Activated CD8-positive, alpha-beta memory T cell treated with anti-CD3 and anti-CD28 coated beads, Interleukin-2, amount 10 ng/mL, durations not matched to agents 7 days and 5 days (primary cell): ENCODE results near the gene NT5DC2. TPM values are rescaled to one million over a fixed set of nuclear protein-coding genes. Genes with fewer than 3 reads are reported as not detected.

Experiments used
- ATAC-seq: fragments of 150-1000 bp; cut with Tn5 transposase; one replicate; pipeline ENCODE4 v1.10.0; 2021; ENCODE audit warnings: moderate library complexity
- CTCF ChIA-PET: fragments of 350-600 bp; sonication (Branson Sonifier 250); formaldehyde crosslinking; loops from one replicate; lab custom pipeline; 2021; ENCODE audit warnings: antibody characterized with exemption; lab: Charles Lee
- DNase-seq: peaks from one replicate; pipeline ENCODE4 v3.0.0-alpha.2; 2020
- H3K27ac Mint-ChIP-seq: one replicate; pipeline ENCODE4 v1.8.0; 2021; ENCODE audit warnings: mild to moderate bottlenecking, mixed read lengths
- H3K27me3 Mint-ChIP-seq: one replicate; pipeline ENCODE4 v1.8.0; 2021; ENCODE audit warnings: mixed read lengths
- H3K36me3 Mint-ChIP-seq: one replicate; pipeline ENCODE4 v1.8.0; 2021; ENCODE audit warnings: mild to moderate bottlenecking, mixed read lengths
- H3K4me1 Mint-ChIP-seq: one replicate; pipeline ENCODE4 v1.8.0; 2021; ENCODE audit warnings: mixed read lengths
- H3K4me3 Mint-ChIP-seq: one replicate; pipeline ENCODE4 v1.8.0; 2021; ENCODE audit warnings: mild to moderate bottlenecking, moderate library complexity, mixed read lengths
- H3K9me3 Mint-ChIP-seq: one replicate; pipeline ENCODE4 v1.8.0; 2022; ENCODE audit warnings: low read depth, mixed read lengths
- total RNA-seq, 2 experiments: library from RNA; stranded (reverse); gene quantifications; one replicate each; pipeline ENCODE4 v1.2.3, GENCODE V29; 2021

Gene NT5DC2
- total RNA-seq, 2 experiments from 2014 or later, result 38.7 to 54.5 TPM

GRCh38 chr3:52490035-52490938 is 43.4 kb downstream of the NT5DC2 start:
- H3K36me3 Mint-ChIP-seq, result peaks cover 12% of the 10 kb centered on the region
- no peaks in the 10 kb centered on the region for H3K4me1 Mint-ChIP-seq
- H3K27ac Mint-ChIP-seq, result no peak overlapping the region
- H3K9me3 Mint-ChIP-seq, result no peaks in the 10 kb centered on the region
- H3K27me3 Mint-ChIP-seq, result no peaks in the 10 kb centered on the region
- H3K4me3 Mint-ChIP-seq, result no peak overlapping the region
- ATAC-seq (no peak), DNase-seq (no peak)
- CTCF ChIA-PET, result no interaction called here

- no peaks in the 10 kb centered on the region for H3K4me1 Mint-ChIP-seq
These were observed 44.2 kb downstream of the NT5DC2 start for GRCh38 chr3:52489453-52489852.

GRCh38 chr3:52488746-52489145 is 44.9 kb downstream of the NT5DC2 start:
- H3K4me1 Mint-ChIP-seq, result no peaks in the 10 kb centered on the region
- H3K27me3 Mint-ChIP-seq, result no peaks in the 10 kb centered on the region
- no peak overlapping the region for H3K27ac Mint-ChIP-seq
- no peak for ATAC-seq
- no peak for DNase-seq
- H3K36me3 Mint-ChIP-seq, result peaks cover 12% of the 10 kb centered on the region
- no peak overlapping the region for H3K4me3 Mint-ChIP-seq
- H3K9me3 Mint-ChIP-seq, result no peaks in the 10 kb centered on the region
- CTCF ChIA-PET, result no interaction called here

More at GRCh38 chr3:52489453-52489852, 44.2 kb downstream of the NT5DC2 start:
- CTCF ChIA-PET, result no interaction called here
- no peak overlapping the region for H3K27ac Mint-ChIP-seq
- no peak for ATAC-seq
- H3K27me3 Mint-ChIP-seq, result no peaks in the 10 kb centered on the region
- no peak overlapping the region for H3K4me3 Mint-ChIP-seq
- DNase-seq, result no peak
- H3K9me3 Mint-ChIP-seq, result no peaks in the 10 kb centered on the region
- peaks cover 12% of the 10 kb centered on the region for H3K36me3 Mint-ChIP-seq

GRCh38 chr3:52487788-52488691 is 45.6 kb downstream of the NT5DC2 start:
- no peaks in the 10 kb centered on the region for H3K27me3 Mint-ChIP-seq
- no peak for DNase-seq
- peaks cover 12% of the 10 kb centered on the region for H3K36me3 Mint-ChIP-seq
- CTCF ChIA-PET, result no interaction called here
- H3K27ac Mint-ChIP-seq, result no peak overlapping the region
- ATAC-seq, result no peak
- H3K4me3 Mint-ChIP-seq, result no peak overlapping the region
- H3K9me3 Mint-ChIP-seq, result no peaks in the 10 kb centered on the region
- H3K4me1 Mint-ChIP-seq, result no peaks in the 10 kb centered on the region

- peaks cover 8% of the 10 kb centered on the region for H3K36me3 Mint-ChIP-seq
- no peak for ATAC-seq
- no peak overlapping the region for H3K27ac Mint-ChIP-seq
- H3K9me3 Mint-ChIP-seq, result no peaks in the 10 kb centered on the region
- no peaks in the 10 kb centered on the region for H3K27me3 Mint-ChIP-seq
- no peaks in the 10 kb centered on the region for H3K4me1 Mint-ChIP-seq
- no peak for DNase-seq
- CTCF ChIA-PET, result no interaction called here
- no peak overlapping the region for H3K4me3 Mint-ChIP-seq
These were observed 46.4 kb downstream of the NT5DC2 start for GRCh38 chr3:52487050-52487787.

GRCh38 chr3:52484680-52485461 is 48.8 kb downstream of the NT5DC2 start:
- CTCF ChIA-PET, result no interaction called here
- ATAC-seq, result no peak
- H3K4me3 Mint-ChIP-seq, result no peak overlapping the region
- no peaks in the 10 kb centered on the region for H3K9me3 Mint-ChIP-seq
- H3K27me3 Mint-ChIP-seq, result no peaks in the 10 kb centered on the region
- peaks cover 15% of the 10 kb centered on the region for H3K36me3 Mint-ChIP-seq
- DNase-seq, result no peak
- H3K27ac Mint-ChIP-seq, result no peak overlapping the region
- H3K4me1 Mint-ChIP-seq, result no peaks in the 10 kb centered on the region

GRCh38 chr3:52483577-52484381 is 49.9 kb downstream of the NT5DC2 start:
- no peaks in the 10 kb centered on the region for H3K27me3 Mint-ChIP-seq
- H3K9me3 Mint-ChIP-seq, result no peaks in the 10 kb centered on the region
- ATAC-seq, result no peak
- DNase-seq, result no peak
- peaks cover 21% of the 10 kb centered on the region for H3K36me3 Mint-ChIP-seq
- H3K27ac Mint-ChIP-seq, result no peak overlapping the region
- no peaks in the 10 kb centered on the region for H3K4me1 Mint-ChIP-seq
- CTCF ChIA-PET, result interaction anchor here (0.8 kb wide), 1 partner anchor 42 kb away, joined by 3 read pairs; no protein-coding TSS in a partner anchor
- no peak overlapping the region for H3K4me3 Mint-ChIP-seq

GRCh38 chr3:52483081-52483480 is 50.6 kb downstream of the NT5DC2 start:
- DNase-seq (no peak), ATAC-seq (no peak)
- CTCF ChIA-PET, result interaction anchor here (0.8 kb wide), 1 partner anchor 43 kb away, joined by 3 read pairs; no protein-coding TSS in a partner anchor
- H3K9me3 Mint-ChIP-seq, result no peaks in the 10 kb centered on the region
- H3K4me3 Mint-ChIP-seq, result no peak overlapping the region
- no peaks in the 10 kb centered on the region for H3K27me3 Mint-ChIP-seq
- H3K27ac Mint-ChIP-seq, result no peak overlapping the region
- H3K4me1 Mint-ChIP-seq, result no peaks in the 10 kb centered on the region
- H3K36me3 Mint-ChIP-seq, result peaks cover 22% of the 10 kb centered on the region

- ATAC-seq (no peak), DNase-seq (no peak)
- Mint-ChIP-seq H3K9me3 (no peaks in the 10 kb centered on the region), H3K27ac (no peak overlapping the region), H3K27me3 (no peaks in the 10 kb centered on the region), H3K4me3 (no peak overlapping the region), H3K4me1 (no peaks in the 10 kb centered on the region), H3K36me3 (peaks cover 22% of the 10 kb centered on the region)
- CTCF ChIA-PET, result no interaction called here
These were observed 51.7 kb downstream of the NT5DC2 start for GRCh38 chr3:52481819-52482521.

GRCh38 chr3:52480768-52481715 is 52.6 kb downstream of the NT5DC2 start:
- Mint-ChIP-seq H3K9me3 (no peaks in the 10 kb centered on the region), H3K27ac (no peak overlapping the region), H3K4me1 (no peaks in the 10 kb centered on the region), H3K36me3 (peaks cover 27% of the 10 kb centered on the region), H3K4me3 (no peak overlapping the region), H3K27me3 (no peaks in the 10 kb centered on the region)
- CTCF ChIA-PET, result no interaction called here
- ATAC-seq, result no peak
- no peak for DNase-seq
